ENCODE results near the gene PUSL1. TPM values are rescaled to one million over a fixed set of nuclear protein-coding genes. Genes with fewer than 3 reads are reported as not detected.
A peak's percentile ranks its signal among the peaks of the same experiment; 100 is the strongest.

The PUSL1 gene
- total RNA-seq, 1 donor from 2014 or later: 46.5 TPM

- no peak for DNase-seq (ENCODE audit: low read depth)
- H3K4me3 ChIP-seq (ENCODE audit: low read depth, low read length): peak overlapping the region; percentile 21
- TF ChIP-seq CTCF (conservative IDR thresholded peaks at IDR 0.05; ENCODE audit: low read depth, low read length): no peak
Observed at GRCh38 chr1:1355416-1355815, 47.0 kb downstream of the PUSL1 start.

- TF ChIP-seq CTCF (conservative IDR thresholded peaks at IDR 0.05; ENCODE audit: low read depth, low read length): no peak
- H3K4me3 ChIP-seq (ENCODE audit: low read depth, low read length): no peak overlapping the region
- DNase-seq (ENCODE audit: low read depth): no peak
Observed at GRCh38 chr1:1356166-1356795, 47.9 kb downstream of the PUSL1 start.

- TF ChIP-seq CTCF (conservative IDR thresholded peaks at IDR 0.05; ENCODE audit: low read depth, low read length): no peak
- H3K4me3 ChIP-seq (ENCODE audit: low read depth, low read length): no peak overlapping the region
- DNase-seq (ENCODE audit: low read depth): no peak
Observed at GRCh38 chr1:1356796-1357401, 48.5 kb downstream of the PUSL1 start.

GRCh38 chr1:1357871-1358432 is 49.6 kb downstream of the PUSL1 start:
- H3K4me3 ChIP-seq (ENCODE audit: low read depth, low read length): peak overlapping the region; percentile 35
- no peak for DNase-seq (ENCODE audit: low read depth)
- TF ChIP-seq CTCF (conservative IDR thresholded peaks at IDR 0.05; ENCODE audit: low read depth, low read length): no peak

GRCh38 chr1:1358433-1359271 is 50.3 kb downstream of the PUSL1 start, which contains the start of gene MXRA8:
Gene MXRA8 (minus strand): TSS chr1:1358555. CDS start chr1:1358504, 51 bp downstream.
- peak within 1 kb of the TSS; percentile 35 for H3K4me3 ChIP-seq (ENCODE audit: low read depth, low read length)
- no peak for DNase-seq (ENCODE audit: low read depth)
- no peak for TF ChIP-seq CTCF (conservative IDR thresholded peaks at IDR 0.05; ENCODE audit: low read depth, low read length)

GRCh38 chr1:1359308-1359663 is 50.9 kb downstream of the PUSL1 start:
- no peak for TF ChIP-seq CTCF (conservative IDR thresholded peaks at IDR 0.05; ENCODE audit: low read depth, low read length)
- no peak for DNase-seq (ENCODE audit: low read depth)
- no peak overlapping the region for H3K4me3 ChIP-seq (ENCODE audit: low read depth, low read length)

All from epithelial cell of proximal tubule (primary cell).